SU-DHL-6 (cell line): ENCODE data around the gene WDR73.

ENCODE experiments used
- H2AFZ ChIP-seq: fragments of 200-600 bp; sonication (generic); 2 replicates; pipeline ENCODE4 v1.6.1; 2014; ENCODE audit warnings: low read depth, mild to moderate bottlenecking, moderate library complexity, mixed read lengths, antibody characterized with exemption, low read length; ENCODE audit not compliant: severe bottlenecking
- H3F3A ChIP-seq: fragments of 200-600 bp; shearing (Covaris generic); 2 replicates; pipeline ENCODE4 v1.6.0; 2016; ENCODE audit warnings: antibody characterized with exemption, mild to moderate bottlenecking; ENCODE audit not compliant: insufficient read depth
- H3K27ac ChIP-seq: fragments of 200-600 bp; sonication (generic); 2 replicates; pipeline ENCODE4 v1.5.1; 2016; ENCODE audit warnings: low read depth, mild to moderate bottlenecking, low read length, moderate library complexity, mixed read lengths
- H3K27me3 ChIP-seq: fragments of 200-600 bp; sonication (generic), shearing (Covaris generic); 2 replicates; pipeline ENCODE4 v1.6.0; 2014; ENCODE audit warnings: mild to moderate bottlenecking, low read length
- H3K36me3 ChIP-seq: fragments of 200-600 bp; sonication (generic); 2 replicates; pipeline ENCODE4 v1.6.1; 2014; ENCODE audit warnings: mild to moderate bottlenecking, low read length, mixed read lengths
- H3K4me2 ChIP-seq: fragments of 300-600, 200-600 bp; shearing (Covaris generic), sonication (generic); 2 replicates; pipeline ENCODE4 v1.6.0; 2014; ENCODE audit warnings: low read length, low read depth, mild to moderate bottlenecking; ENCODE audit not compliant: poor library complexity, severe bottlenecking
- H3K4me3 ChIP-seq: fragments of 200-600 bp; sonication (generic); 2 replicates; pipeline ENCODE4 v1.5.1; 2014; ENCODE audit warnings: antibody characterized with exemption, low read length, mild to moderate bottlenecking, mixed read lengths; ENCODE audit not compliant: insufficient read depth, poor library complexity, severe bottlenecking
- H3K79me2 ChIP-seq: fragments of 200-600 bp; sonication (generic); 2 replicates; pipeline ENCODE4 v1.6.1; 2014; ENCODE audit warnings: mild to moderate bottlenecking, low read length, moderate library complexity; ENCODE audit not compliant: insufficient read depth
- H3K9ac ChIP-seq: fragments of 200-600 bp; sonication (generic); 2 replicates; pipeline ENCODE4 v1.7.0; 2014; ENCODE audit warnings: mild to moderate bottlenecking, low read length
- H3K9me2 ChIP-seq: fragments of 200-600 bp; sonication (generic); replicated peaks from 2 replicates; pipeline ENCODE4 v1.6.1; 2014; ENCODE audit warnings: low read length; ENCODE audit not compliant: insufficient read depth
- H3K9me3 ChIP-seq: fragments of 200-600 bp; sonication (generic); 2 replicates; pipeline ENCODE4 v1.6.1; 2014; ENCODE audit warnings: low read length, mixed read lengths; ENCODE audit not compliant: insufficient read depth
- H4K20me1 ChIP-seq: fragments of 200-600 bp; sonication (generic); 2 replicates; pipeline ENCODE4 v1.6.1; 2014; ENCODE audit warnings: low read depth, mild to moderate bottlenecking, antibody characterized with exemption, low read length, moderate library complexity, mixed read lengths
- EZH2phosphoT487 ChIP-seq: fragments of 200-600 bp; sonication (generic), shearing (Covaris generic); conservative IDR thresholded peaks from 2 replicates; pipeline ENCODE4 v1.6.1; 2018; ENCODE audit warnings: mild to moderate bottlenecking, antibody characterized with exemption, low read length, moderate library complexity, mixed read lengths
- TF ChIP-seq, protein P1 (sequence below): fragments of 200-600 bp; sonication (generic); IDR thresholded peaks from one replicate; pipeline ENCODE4 v1.5.1; 2017; ENCODE audit warnings: antibody characterized with exemption, mild to moderate bottlenecking, low read length, moderate library complexity; ENCODE audit not compliant: insufficient read depth, poor library complexity, severe bottlenecking

WDR73 gene

DNA sequence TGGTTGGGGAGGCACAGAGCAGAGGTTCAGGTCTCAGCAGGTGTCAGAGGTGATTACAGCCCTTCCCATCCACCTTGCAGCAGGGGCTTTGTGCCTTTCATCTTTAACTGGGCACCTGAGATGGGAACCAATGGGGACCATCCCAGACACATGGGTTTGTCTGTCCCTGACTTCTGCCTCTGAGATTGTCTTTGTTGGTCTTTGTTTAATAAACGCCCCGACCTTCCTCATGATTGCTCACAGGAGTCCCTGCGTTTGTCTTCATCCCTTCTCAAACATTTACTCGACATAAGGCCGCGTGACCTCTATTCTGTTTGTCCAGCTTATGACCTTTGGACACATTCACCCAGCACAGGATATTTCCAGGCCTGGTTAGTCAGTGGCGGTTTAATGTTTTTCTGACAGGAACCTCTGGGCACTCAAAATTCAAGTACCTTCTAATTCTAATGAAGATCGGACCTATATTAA is 47.4 kb downstream of the WDR73 start:
- H3K4me2 ChIP-seq: no peak overlapping the region

DNA sequence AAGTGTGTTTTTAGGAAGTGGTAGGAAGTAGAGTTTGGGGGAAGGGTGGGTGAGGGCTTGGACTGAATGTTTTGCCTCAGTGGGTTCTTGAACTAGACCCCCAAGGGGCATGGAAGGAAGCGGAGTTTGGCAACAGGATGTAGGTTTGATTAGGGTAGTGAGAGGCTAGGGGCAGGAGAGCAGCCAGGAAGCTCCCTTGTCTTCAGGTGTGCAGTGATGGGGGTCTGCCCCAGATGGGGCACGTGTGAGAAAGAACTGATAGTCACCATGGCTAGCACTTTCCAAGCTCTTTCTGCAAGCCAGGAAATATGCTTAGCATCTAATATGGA is 48.6 kb downstream of the WDR73 start:
- Histone ChIP-seq H3K27me3 (no peaks in the 10 kb centered on the region), H2AFZ (no peak overlapping the region), H3F3A (no peaks in the 10 kb centered on the region), H3K9me3 (no peaks in the 10 kb centered on the region), H3K4me2 (no peak overlapping the region), H3K9ac (no peak overlapping the region), H4K20me1 (no peaks in the 10 kb centered on the region), H3K9me2 (no peaks in the 10 kb centered on the region), H3K4me3 (no peak overlapping the region), H3K36me3 (no peaks in the 10 kb centered on the region), H3K79me2 (no peaks in the 10 kb centered on the region), H3K27ac (no peak overlapping the region)
- no peak for TF ChIP-seq EZH2phosphoT487
- TF ChIP-seq, protein P1, sequence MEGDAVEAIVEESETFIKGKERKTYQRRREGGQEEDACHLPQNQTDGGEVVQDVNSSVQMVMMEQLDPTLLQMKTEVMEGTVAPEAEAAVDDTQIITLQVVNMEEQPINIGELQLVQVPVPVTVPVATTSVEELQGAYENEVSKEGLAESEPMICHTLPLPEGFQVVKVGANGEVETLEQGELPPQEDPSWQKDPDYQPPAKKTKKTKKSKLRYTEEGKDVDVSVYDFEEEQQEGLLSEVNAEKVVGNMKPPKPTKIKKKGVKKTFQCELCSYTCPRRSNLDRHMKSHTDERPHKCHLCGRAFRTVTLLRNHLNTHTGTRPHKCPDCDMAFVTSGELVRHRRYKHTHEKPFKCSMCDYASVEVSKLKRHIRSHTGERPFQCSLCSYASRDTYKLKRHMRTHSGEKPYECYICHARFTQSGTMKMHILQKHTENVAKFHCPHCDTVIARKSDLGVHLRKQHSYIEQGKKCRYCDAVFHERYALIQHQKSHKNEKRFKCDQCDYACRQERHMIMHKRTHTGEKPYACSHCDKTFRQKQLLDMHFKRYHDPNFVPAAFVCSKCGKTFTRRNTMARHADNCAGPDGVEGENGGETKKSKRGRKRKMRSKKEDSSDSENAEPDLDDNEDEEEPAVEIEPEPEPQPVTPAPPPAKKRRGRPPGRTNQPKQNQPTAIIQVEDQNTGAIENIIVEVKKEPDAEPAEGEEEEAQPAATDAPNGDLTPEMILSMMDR: no peak

More for the DNA sequence above, 47.4 kb downstream of the WDR73 start:
- Histone ChIP-seq H3K4me3 (no peak overlapping the region), H3K79me2 (no peaks in the 10 kb centered on the region), H3K9me3 (no peaks in the 10 kb centered on the region), H3K9ac (no peak overlapping the region), H3K27ac (no peak overlapping the region), H3K36me3 (no peaks in the 10 kb centered on the region), H3K9me2 (no peaks in the 10 kb centered on the region), H2AFZ (no peak overlapping the region), H3K27me3 (no peaks in the 10 kb centered on the region), H4K20me1 (no peaks in the 10 kb centered on the region), H3F3A (no peaks in the 10 kb centered on the region)
- TF ChIP-seq EZH2phosphoT487: no peak
- TF ChIP-seq, protein P1: no peak

DNA sequence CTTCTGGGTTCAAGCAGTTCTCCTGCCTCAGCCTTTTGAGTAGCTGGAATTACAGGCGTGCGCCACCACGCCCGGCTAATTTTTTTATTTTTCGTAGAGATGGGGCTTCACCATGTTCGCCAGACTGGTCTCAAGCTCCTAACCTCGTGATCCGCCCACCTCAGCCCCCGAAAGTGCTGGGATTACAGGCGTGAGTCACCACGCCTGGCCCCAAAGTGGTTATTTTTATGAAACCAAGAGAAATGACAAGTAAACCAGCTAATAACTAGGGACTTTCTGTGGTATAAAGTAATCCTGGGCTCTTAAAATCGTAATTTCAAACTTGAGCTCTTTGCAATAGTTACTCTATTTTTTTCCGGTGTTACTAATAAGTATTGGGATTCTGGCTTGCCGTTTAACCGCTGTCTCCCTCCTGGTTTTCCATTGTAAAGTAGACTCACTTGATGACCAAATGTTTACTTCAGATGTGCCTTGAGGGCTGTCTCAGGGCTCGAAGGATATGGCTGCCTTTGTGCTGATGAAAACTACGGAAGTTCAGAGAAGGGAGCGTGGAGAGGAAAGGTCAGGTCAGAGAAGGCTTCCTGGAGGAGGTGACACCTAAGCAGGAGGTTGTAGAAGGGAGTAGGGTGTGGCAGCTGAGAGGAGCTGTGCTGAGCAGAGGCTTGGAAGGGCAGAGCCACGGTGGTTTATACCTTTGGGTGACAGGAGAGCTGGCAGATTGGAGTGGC is 49.1 kb downstream of the WDR73 start:
- no peaks in the 10 kb centered on the region for H3K9me2 ChIP-seq
- no peaks in the 10 kb centered on the region for H3K9me3 ChIP-seq
- H3F3A ChIP-seq: no peaks in the 10 kb centered on the region
- H3K4me2 ChIP-seq: no peak overlapping the region
- H2AFZ ChIP-seq: no peak overlapping the region
- H3K27me3 ChIP-seq: no peaks in the 10 kb centered on the region
- H3K79me2 ChIP-seq: no peaks in the 10 kb centered on the region
- no peak overlapping the region for H3K27ac ChIP-seq
- no peaks in the 10 kb centered on the region for H4K20me1 ChIP-seq
- no peak for TF ChIP-seq EZH2phosphoT487
- TF ChIP-seq, protein P1: no peak
- no peak overlapping the region for H3K9ac ChIP-seq
- no peak overlapping the region for H3K4me3 ChIP-seq
- H3K36me3 ChIP-seq: no peaks in the 10 kb centered on the region
